Measurements from ENCODE around the gene BIRC6.
A peak's percentile ranks its signal among the peaks of the same experiment; 100 is the strongest.
"Not testable (repeated sequence)": the region's sequence is repeated elsewhere in the genome, so short reads cannot be mapped to it uniquely, and the experiment has no call there.

BIRC6 gene

GRCh38 chr2:32504877-32505478 is 148.2 kb downstream of the BIRC6 start:
- no peak for DNase-seq (ENCODE audit: low read depth)

- no peak for DNase-seq (ENCODE audit: low read depth)
Measured at GRCh38 chr2:32506446-32506845, 149.6 kb downstream of the BIRC6 start.

GRCh38 chr2:32514946-32515345 is 158.1 kb downstream of the BIRC6 start:
- no peak for DNase-seq (ENCODE audit: low read depth)

- no peak for DNase-seq (ENCODE audit: low read depth)
Measured at GRCh38 chr2:32516567-32516966, 159.7 kb downstream of the BIRC6 start.

- DNase-seq (ENCODE audit: low read depth) = peak; percentile 35
Measured at GRCh38 chr2:32522770-32523169, 165.9 kb downstream of the BIRC6 start.

- DNase-seq (ENCODE audit: low read depth) = peak; percentile 5
Measured at GRCh38 chr2:32523686-32524085, 166.9 kb downstream of the BIRC6 start.

GRCh38 chr2:32532341-32532740 is 175.5 kb downstream of the BIRC6 start:
- DNase-seq (ENCODE audit: low read depth) = no peak

GRCh38 chr2:32532961-32533360 is 176.1 kb downstream of the BIRC6 start:
- no peak for DNase-seq (ENCODE audit: low read depth)

GRCh38 chr2:32534831-32535230 is 178.0 kb downstream of the BIRC6 start:
- no peak for DNase-seq (ENCODE audit: low read depth)

GRCh38 chr2:32538735-32539134 is 181.9 kb downstream of the BIRC6 start:
- DNase-seq (ENCODE audit: low read depth) = no peak

- DNase-seq (ENCODE audit: low read depth) = not testable (repeated sequence)
Measured at GRCh38 chr2:32552483-32552882, 195.7 kb downstream of the BIRC6 start.

- peak; percentile 53 for DNase-seq (ENCODE audit: low read depth)
Measured at GRCh38 chr2:32553829-32554432, 197.1 kb downstream of the BIRC6 start.

- DNase-seq (ENCODE audit: low read depth) = no peak
Measured at GRCh38 chr2:32558492-32558891, 201.7 kb downstream of the BIRC6 start.

GRCh38 chr2:32559136-32559535 is 202.3 kb downstream of the BIRC6 start:
- no peak for DNase-seq (ENCODE audit: low read depth)

- DNase-seq (ENCODE audit: low read depth) = no peak
Measured at GRCh38 chr2:32562906-32563305, 206.1 kb downstream of the BIRC6 start.

GRCh38 chr2:32564417-32565035 is 207.7 kb downstream of the BIRC6 start:
- no peak for DNase-seq (ENCODE audit: low read depth)

GRCh38 chr2:32565902-32566301 is 209.1 kb downstream of the BIRC6 start:
- no peak for DNase-seq (ENCODE audit: low read depth)

- no peak for DNase-seq (ENCODE audit: low read depth)
Measured at GRCh38 chr2:32572030-32572429, 215.2 kb downstream of the BIRC6 start.

- no peak for DNase-seq (ENCODE audit: low read depth)
Measured at GRCh38 chr2:32572737-32573136, 215.9 kb downstream of the BIRC6 start.

GRCh38 chr2:32591669-32592463 is 235.0 kb downstream of the BIRC6 start:
- DNase-seq (ENCODE audit: low read depth) = peak; percentile 2

GRCh38 chr2:32594573-32594972 is 237.8 kb downstream of the BIRC6 start:
- no peak for DNase-seq (ENCODE audit: low read depth)

- DNase-seq (ENCODE audit: low read depth) = no peak
Measured at GRCh38 chr2:32611366-32611765, 254.5 kb downstream of the BIRC6 start.

- DNase-seq (ENCODE audit: low read depth) = no peak
Measured at GRCh38 chr2:32611771-32612170, 254.9 kb downstream of the BIRC6 start.
